GM18508 (cell line): ENCODE results near the gene HAPLN2.

Experiments used
- ATAC-seq: cut with Tn5 transposase; IDR thresholded peaks from one replicate; pipeline ENCODE4 v1.9.1; 2021; ENCODE audit warnings: moderate number of reproducible peaks; ENCODE audit not compliant: insufficient read depth, unreplicated experiment

Gene HAPLN2

DNA sequence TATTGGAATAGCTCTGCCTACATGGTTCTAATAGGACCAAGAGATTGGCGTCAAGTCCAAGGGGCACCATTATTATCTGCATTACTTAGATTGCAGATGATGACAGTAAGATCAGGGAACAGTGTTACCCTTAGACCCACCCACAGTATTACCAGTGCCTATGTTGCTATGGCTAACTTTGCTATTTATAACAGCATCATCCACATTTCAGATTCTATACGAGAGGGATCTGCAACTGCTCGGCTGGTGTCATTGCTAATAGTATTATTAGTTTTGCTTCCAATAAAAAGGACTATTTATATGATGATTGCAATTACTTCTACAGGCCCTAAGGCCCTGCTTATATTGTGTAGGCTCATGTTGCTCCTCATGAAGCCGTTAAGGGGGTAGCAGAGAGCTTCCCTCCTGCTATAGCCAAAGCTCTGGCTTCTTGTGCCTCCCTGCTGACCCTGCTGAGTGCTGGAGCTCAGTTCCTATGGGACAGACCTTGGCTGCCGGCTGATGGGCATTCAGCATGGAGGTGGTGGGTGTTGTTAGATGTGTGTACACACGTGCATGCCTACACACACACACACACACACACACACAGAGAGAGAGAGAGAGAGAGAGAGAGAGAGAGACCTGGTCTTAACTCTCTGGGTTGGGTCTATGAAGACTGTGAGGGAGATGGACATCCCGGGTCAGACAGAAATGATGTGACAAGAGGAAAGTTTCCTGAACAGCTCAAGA is 24.0 kb downstream of the HAPLN2 start:
- ATAC-seq = no peak

DNA sequence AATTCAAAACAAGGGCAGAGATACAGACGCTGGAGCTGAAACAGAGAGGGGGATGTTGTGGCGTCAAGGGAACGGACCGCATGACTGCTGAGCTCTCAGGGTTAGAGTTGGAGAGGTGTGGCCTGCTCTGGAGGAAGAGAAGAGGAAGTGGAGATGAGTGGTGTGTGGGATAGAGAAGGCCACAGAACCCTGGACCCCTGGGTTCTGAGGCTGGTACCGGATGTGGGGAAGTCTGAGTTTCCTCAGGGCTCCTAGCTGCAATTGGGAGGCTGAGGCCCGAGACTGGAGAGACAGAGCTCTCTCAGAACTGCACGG is 24.5 kb downstream of the HAPLN2 start:
- ATAC-seq = no peak

DNA sequence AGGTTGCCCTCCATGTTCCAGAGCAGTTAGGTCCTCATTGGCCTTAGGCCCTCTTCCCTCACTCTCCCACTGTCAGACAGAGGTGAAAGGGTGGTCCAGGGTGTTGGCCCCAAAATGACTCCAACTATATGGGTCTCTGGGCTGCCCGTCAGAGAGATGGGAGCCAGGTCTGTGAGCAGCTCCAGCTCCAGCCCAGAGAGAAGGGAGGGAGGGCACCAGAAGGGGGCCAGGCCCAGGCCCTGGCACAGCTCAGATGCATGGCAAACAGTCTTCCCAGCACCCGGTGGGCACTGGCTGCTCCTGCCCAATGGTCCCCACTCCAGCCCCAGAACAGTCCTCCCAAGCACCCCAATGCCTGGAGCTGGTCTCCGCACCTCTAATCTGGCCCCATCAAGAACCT is 24.9 kb downstream of the HAPLN2 start:
- ATAC-seq = no peak

DNA sequence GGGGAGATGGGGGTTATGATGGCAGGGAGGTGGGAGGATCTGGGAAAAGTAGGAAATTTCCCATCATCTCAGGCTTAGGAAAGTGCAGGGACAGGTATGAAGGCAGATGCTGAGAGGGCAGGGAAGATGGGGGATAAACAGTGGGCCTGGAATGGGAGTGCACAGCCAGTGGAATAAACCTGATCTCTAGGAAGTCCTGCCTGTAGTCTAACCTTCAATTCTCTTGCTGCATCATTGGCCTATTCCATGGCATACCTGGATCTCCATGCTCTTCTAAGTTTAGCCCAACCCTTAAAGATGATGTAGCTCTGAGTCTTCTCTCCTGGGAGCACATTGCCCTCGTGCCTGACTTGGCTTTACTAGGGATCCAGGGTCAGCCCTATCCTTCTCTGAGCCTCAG is 25.4 kb downstream of the HAPLN2 start:
- no peak for ATAC-seq

DNA sequence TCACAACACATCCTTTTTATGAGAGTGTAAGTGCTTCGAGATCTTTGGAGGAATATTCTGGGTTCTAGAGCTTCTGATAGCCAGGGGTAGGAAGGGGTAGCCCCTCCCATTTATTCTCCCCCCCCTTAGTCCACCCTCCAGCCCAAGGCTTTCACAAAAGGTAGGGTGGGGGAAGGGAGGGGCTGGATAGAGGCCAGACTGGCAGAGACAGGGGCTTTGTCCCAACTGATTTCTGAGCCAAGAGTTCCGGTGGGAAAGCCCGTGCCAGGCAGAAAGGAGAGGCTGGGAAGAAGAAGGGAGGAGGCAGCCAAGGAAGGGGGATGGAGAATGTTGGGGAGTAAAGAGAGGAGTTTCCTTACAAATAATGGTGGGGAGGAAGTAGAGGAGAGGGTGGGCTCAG is 25.8 kb downstream of the HAPLN2 start:
- no peak for ATAC-seq

DNA sequence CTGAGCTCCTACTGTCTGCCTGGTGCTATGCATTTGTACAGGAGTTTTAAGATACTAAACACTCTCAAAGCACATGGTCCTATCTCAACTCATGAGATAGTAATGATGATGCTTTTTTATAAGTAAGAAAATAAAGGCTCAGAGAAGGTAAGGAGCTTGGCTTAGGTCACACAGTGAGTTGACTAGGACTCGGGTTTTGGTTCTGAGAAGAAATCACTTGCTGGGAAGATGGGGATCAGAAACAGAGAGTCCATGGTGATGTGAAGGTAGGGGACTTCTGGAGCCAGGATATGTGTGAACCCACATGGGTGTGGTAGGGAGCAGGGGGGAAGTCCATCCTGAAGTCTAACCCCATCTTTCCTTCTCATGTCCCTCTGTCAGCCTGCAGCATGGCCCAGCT is 26.5 kb downstream of the HAPLN2 start:
- no peak for ATAC-seq

DNA sequence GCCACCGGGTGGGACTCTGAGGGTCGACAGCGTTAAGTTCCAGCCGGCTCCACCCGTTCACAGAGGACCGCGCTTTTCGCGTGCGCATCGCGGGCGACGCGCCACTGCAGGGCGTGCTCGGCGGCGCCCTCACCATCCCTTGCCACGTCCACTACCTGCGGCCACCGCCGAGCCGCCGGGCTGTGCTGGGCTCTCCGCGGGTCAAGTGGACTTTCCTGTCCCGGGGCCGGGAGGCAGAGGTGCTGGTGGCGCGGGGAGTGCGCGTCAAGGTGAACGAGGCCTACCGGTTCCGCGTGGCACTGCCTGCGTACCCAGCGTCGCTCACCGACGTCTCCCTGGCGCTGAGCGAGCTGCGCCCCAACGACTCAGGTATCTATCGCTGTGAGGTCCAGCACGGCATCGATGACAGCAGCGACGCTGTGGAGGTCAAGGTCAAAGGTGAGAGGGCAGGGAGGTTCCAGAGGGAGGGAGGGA is 27.6 kb downstream of the HAPLN2 start:
- ATAC-seq = no peak

DNA sequence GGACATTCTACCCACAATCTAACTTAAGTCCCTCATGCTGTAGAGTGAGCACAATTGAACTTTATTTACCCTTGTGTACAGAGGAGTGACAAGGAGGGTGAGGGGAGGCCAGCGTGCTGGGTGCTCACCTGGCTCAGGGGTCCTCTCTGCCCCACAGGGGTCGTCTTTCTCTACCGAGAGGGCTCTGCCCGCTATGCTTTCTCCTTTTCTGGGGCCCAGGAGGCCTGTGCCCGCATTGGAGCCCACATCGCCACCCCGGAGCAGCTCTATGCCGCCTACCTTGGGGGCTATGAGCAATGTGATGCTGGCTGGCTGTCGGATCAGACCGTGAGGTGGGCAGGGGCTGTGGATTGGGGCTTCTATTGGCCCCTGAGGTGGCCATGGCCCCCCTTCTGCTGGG is 28.1 kb downstream of the HAPLN2 start:
- ATAC-seq = no peak

DNA sequence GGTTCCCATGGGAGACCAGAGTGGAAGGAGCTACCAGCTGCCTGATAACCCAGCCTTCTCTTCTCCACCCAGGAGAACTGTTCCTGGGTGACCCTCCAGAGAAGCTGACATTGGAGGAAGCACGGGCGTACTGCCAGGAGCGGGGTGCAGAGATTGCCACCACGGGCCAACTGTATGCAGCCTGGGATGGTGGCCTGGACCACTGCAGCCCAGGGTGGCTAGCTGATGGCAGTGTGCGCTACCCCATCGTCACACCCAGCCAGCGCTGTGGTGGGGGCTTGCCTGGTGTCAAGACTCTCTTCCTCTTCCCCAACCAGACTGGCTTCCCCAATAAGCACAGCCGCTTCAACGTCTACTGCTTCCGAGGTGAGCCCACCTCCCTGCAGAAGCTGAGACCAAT is 29.3 kb downstream of the HAPLN2 start:
- ATAC-seq = no peak

DNA sequence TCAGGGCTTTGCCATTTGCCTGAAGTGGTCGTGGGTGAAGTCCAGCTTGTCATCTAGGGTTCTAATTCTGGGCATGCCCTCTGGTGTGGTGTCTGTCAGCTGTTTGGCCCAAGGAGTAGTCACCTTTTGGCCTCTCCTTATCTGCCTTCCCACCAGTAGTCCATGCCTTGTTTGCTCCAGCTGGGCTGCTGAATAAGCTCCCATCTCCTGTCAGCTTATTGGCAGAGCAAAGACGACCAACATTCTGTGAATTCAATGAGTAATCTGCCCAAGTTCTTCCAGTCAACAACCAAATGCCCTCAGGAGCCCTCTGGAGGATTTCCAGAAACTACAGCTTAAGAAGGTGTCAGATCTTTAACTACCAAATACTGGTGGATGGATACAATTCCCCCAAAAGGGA is 29.7 kb downstream of the HAPLN2 start:
- no peak for ATAC-seq

DNA sequence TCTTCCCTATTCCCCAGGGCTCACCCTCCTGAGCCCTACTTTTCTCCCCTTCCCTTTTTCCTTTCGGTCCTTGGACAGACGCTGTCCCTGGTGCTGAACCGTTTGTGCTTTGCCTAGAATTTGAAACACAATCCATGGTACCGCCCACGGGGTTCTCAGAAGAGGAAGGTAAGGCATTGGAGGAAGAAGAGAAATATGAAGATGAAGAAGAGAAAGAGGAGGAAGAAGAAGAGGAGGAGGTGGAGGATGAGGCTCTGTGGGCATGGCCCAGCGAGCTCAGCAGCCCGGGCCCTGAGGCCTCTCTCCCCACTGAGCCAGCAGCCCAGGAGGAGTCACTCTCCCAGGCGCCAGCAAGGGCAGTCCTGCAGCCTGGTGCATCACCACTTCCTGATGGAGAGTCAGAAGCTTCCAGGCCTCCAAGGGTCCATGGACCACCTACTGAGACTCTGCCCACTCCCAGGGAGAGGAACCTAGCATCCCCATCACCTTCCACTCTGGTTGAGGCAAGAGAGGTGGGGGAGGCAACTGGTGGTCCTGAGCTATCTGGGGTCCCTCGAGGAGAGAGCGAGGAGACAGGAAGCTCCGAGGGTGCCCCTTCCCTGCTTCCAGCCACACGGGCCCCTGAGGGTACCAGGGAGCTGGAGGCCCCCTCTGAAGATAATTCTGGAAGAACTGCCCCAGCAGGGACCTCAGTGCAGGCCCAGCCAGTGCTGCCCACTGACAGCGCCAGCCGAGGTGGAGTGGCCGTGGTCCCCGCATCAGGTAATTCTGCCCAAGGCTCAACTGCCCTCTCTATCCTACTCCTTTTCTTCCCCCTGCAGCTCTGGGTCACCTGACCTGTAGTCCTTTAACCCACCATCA is 33.1 kb downstream of the HAPLN2 start:
- ATAC-seq = no peak

DNA sequence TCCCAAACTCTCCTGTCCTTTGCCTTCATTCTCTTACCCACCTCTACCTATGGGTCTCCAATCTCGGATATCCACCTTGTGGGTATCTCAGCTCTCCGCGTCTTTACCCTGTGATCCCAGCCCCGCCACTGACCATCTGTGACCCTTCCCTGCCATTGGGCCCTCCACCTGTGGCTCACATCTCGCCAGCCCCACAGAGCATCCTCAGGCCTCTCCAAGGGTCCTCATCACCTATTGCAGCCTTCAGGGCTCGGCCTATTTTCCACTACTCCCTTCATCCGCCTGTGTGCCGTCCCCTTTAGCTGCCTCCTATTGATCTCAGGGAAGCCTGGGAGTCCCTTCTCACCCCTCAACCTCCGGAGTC is 33.8 kb downstream of the HAPLN2 start:
- ATAC-seq = no peak

DNA sequence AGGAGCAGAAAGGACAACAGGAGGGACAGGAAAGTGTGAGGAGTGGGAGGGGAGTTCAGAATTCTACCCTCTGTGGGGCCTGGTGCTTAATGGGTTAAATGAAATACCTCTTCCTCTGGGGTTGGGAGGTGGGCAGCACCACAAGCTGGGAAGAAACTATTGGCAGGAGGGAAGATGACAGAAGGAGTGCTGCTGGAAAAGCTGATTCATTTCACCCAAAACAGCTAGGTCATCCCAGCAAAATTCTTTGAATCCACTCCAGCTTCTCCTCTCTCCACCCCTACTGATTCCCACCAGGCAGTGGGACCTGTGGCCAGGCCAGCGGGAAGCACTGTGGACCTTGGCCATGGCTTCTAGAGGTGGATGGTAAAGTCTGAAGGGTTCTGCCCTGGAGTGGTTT is 35.5 kb downstream of the HAPLN2 start:
- ATAC-seq = no peak

DNA sequence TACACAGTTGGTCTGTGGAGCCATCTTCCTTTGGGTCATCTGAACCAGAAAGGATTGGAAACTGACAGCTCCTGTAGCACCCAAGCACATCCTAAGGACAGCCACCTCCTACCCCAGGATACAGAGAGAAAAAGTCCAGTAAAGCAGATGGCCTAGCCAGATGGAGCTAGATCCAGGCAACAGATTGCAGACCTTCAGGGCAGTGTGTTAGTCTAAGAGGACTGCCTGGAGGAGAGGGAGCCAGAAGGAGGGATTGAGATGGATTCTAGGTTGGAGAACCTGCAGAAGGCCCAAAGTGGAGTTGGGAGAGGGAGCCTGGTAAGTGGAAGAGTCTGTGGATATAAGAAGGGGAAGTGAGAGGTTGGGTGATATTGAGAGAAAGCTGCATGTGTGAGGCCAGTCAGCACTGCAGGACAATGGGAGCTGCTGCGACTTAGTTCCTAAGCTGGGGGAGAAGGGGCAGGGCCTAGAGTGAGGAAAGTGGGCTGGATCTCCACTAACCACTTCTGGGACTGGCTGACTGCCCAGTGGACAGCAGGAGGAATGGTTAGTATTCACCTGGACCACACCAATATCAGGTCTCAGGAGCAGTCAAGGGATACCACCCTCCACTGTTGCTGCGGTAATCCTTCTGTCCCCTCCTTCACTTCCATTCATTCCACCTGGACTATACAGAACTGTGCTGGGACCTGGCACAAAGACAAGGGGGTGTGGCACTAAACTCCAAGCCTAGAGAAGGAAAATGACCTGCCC is 36.1 kb downstream of the HAPLN2 start:
- no peak for ATAC-seq

DNA sequence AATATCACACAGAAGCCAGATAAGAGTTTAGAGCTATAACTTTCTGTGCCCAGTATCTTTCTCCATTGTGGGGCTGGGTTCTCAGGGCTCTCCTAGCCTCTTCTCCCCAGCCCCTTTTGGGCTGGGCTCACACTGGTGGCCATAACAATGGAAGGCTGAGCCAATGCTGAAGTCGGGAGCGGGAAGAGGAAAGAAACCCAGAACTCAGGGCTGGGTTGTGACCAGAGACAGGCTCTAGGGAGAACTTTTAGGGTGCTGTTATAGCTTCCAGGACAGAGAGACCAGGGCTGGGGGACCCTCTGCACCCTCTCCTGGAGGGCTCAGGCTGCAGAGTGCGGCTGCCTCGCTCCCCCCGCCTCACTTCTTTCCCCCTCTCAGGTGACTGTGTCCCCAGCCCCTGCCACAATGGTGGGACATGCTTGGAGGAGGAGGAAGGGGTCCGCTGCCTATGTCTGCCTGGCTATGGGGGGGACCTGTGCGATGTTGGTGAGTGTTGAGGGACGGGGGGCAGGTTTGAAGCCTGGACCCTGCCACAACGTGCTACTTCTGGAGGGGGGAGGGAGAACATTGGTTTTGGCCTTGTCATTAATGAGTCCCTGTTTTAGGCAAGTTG is 36.8 kb downstream of the HAPLN2 start:
- ATAC-seq = no peak

DNA sequence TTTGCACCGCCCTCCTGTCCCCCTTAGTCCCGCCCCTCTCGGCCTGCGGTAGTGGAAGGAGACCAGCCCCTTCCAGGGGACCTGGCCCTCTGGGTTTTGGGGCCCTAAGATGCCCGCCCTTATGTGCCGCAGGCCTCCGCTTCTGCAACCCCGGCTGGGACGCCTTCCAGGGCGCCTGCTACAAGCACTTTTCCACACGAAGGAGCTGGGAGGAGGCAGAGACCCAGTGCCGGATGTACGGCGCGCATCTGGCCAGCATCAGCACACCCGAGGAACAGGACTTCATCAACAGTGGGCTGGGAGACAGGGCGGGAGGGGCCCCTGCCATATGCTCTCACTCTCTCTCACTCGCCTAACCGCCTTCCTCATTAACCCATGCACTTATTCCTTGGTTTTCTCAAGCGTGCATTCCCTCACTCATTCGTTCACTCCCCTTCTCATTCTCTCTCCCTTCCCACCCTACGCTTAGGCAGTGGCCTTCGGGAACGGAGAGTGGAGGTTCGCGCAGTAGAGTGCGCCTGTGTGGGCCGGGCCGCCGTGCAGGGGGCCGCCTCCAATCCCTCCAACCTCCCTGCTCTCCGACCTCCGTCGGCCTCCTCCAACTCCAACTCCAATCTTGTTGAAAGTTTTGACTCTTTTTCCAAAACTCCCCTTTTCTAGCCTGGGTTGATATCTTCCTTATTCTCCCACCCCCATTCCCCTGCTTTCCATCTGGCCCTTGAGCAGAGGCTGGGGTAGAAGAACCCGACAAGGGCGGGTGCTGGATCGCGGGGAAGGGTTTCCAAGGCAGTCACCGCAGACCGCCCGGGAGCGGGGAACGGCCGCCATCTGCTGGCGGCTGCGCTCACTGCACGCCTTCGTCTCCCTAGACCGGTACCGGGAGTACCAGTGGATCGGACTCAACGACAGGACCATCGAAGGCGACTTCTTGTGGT is 37.9 kb downstream of the HAPLN2 start:
- no peak for ATAC-seq

DNA sequence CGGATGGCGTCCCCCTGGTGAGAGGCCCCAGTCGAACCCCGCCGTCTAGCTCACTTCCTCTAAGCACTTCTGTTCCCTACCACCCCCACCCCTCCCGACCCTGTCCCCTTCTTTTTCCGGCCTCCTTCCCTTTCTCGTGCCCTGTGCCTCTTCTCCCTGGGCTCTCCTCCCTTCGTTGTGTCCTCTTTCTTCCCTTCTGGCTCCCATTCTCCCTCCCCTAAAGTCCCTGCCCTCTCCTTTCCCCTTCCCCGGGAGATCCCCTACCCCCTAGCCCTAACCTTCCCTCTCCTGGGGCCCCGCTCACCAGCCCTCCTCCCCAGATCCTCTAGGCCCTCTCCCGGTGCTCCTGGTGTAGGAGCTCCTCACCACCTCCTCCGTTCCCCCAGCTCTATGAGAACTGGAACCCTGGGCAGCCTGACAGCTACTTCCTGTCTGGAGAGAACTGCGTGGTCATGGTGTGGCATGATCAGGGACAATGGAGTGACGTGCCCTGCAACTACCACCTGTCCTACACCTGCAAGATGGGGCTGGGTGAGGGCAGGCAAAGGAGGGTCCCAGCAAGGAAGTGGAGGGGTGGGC is 38.6 kb downstream of the HAPLN2 start:
- ATAC-seq = no peak

DNA sequence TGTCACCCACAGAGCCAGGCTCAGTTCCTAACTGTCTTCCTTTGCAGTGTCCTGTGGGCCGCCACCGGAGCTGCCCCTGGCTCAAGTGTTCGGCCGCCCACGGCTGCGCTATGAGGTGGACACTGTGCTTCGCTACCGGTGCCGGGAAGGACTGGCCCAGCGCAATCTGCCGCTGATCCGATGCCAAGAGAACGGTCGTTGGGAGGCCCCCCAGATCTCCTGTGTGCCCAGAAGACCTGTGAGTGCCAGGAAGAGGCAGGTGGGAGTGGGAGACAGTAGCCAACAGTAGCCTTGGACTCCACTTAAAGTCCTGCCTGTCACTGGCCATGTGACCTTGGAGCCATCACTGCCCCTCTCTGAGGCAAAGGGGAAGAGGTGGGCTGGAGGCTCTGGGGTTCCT is 39.3 kb downstream of the HAPLN2 start:
- ATAC-seq = no peak

DNA sequence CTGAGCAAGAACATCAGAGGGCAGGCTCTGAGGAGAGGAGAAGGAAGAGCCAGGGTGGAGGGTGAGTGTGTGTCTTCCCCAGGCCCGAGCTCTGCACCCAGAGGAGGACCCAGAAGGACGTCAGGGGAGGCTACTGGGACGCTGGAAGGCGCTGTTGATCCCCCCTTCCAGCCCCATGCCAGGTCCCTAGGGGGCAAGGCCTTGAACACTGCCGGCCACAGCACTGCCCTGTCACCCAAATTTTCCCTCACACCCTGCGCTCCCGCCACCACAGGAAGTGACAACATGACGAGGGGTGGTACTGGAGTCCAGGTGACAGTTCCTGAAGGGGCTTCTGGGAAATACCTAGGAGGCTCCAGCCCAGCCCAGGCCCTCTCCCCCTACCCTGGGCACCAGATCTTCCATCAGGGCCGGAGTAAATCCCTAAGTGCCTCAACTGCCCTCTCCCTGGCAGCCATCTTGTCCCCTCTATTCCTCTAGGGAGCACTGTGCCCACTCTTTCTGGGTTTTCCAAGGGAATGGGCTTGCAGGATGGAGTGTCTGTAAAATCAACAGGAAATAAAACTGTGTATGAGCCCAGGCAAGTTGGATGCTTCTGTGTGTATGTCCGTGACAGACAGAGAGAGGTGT is 39.8 kb downstream of the HAPLN2 start:
- ATAC-seq = no peak
